Gastroesophageal sphincter (tissue), 4 donors: ENCODE measurements around the gene ASB14. TPM values are rescaled to one million over a fixed set of nuclear protein-coding genes. Genes with fewer than 3 reads are reported as not detected.

ENCODE experiments used
- ATAC-seq: fragments of 150-250 bp; one replicate; pipeline ENCODE4 v1.9.1; 2016; ENCODE audit warnings: mild to moderate bottlenecking, moderate library complexity
- H3K27ac ChIP-seq, 4 donors: fragments of 200-600 bp; sonication (generic) in 3 of 4; 1 replicate in 3 of 4; 2 replicates in 1 of 4; pipeline ENCODE4 v1.5.1; 2016 to 2019
- H3K27me3 ChIP-seq: fragments of 200-600 bp; sonication (generic); one replicate; pipeline ENCODE4 v1.5.1; 2019
- H3K36me3 ChIP-seq, 2 donors: fragments of 200-600 bp; sonication (generic); one replicate each; pipeline ENCODE4 v1.5.1; 2019; ENCODE audit warnings: control low read depth in 1 of 2
- H3K4me1 ChIP-seq, 3 donors: fragments of 200-600 bp; sonication (generic); 1 replicate in 2 of 3; 2 replicates in 1 of 3; pipeline ENCODE4 v1.5.1; 2016 to 2019; ENCODE audit warnings: control low read depth in 2 of 3
- H3K4me3 ChIP-seq, 2 donors: fragments of 200-600 bp; sonication (generic); one replicate each; pipeline ENCODE4 v1.5.1; 2019; ENCODE audit warnings: mild to moderate bottlenecking in 1 of 2, moderate library complexity in 1 of 2
- H3K9me3 ChIP-seq, 3 donors: fragments of 200-600 bp; sonication (generic); one replicate each; pipeline ENCODE4 v1.5.1; 2017 to 2019; ENCODE audit warnings: control low read depth in 2 of 3
- EP300 ChIP-seq: sonication (generic); formaldehyde crosslinking; IDR thresholded peaks from one replicate; pipeline ENCODE4 v1.6.1; 2017; ENCODE audit warnings: antibody characterized with exemption, mild to moderate bottlenecking
- POLR2A ChIP-seq, 2 donors: fragments of 450-650 bp; IDR thresholded peaks; one replicate each; pipeline ENCODE4 v1.6.1; 2017; ENCODE audit warnings: antibody characterized with exemption in 2 of 2, mild to moderate bottlenecking in 2 of 2, moderate library complexity in 1 of 2
- POLR2AphosphoS5 ChIP-seq: sonication (generic); formaldehyde crosslinking; IDR thresholded peaks from one replicate; pipeline ENCODE4 v1.6.1; 2017; ENCODE audit warnings: antibody characterized with exemption
- WGBS, 2 donors: methylation state at CpG; one replicate each; pipeline ENCODE4 v1.1.5; 2018; ENCODE audit warnings: low coverage in 1 of 2; 5-methylcytosine and 5-hydroxymethylcytosine counted together
- total RNA-seq, 4 donors: library from RNA; depleted of rRNA; stranded (reverse); fragments of >200 nt; gene quantifications; one replicate each; pipeline ENCODE4 v1.1.0, GENCODE V29; 2016
- TF ChIP-seq, protein P1 (sequence below), 4 experiments: fragments of 200-600 bp in 2 of 4; fragments of 450-650 bp in 2 of 4; sonication (generic) in 1 of 4; IDR thresholded peaks; one replicate each; pipeline ENCODE4 v1.5.1; 2017 to 2019; ENCODE audit warnings: antibody characterized with exemption in 4 of 4, mild to moderate bottlenecking in 2 of 4, moderate library complexity in 2 of 4

Gene ASB14
- total RNA-seq, 4 donors from 2014 or later: 0.16 TPM; not detected in 3

DNA sequence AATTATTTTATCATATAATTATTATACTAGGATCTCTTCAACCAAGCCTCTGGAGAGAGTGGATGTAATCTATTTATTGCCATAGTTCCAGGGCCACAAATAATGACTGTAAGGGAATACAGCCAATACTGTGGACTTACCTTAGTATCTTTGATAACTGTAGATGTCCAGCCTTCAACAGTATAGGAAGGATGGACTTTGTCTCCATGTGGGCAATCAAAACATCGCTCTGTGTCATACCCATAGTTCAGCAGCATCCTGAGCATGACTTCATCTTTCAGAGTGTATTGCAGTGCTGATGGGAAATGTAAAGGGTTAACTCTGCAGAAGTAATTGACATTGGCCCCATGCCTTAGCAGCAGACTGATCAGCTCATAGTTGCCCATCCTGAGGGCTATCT lies 14.2 kb downstream of the ASB14 start:
- Histone ChIP-seq H3K36me3 (peaks cover 0 to 27% of the 10 kb centered on the region in 2 donors), H3K4me3 (no peak overlapping the region), H3K4me1 (no peaks in the 10 kb centered on the region), H3K27ac (no peak overlapping the region), H3K27me3 (no peaks in the 10 kb centered on the region), H3K9me3 (no peaks in the 10 kb centered on the region)
- no peak for TF ChIP-seq POLR2A (IDR thresholded peaks at IDR 0.05)
- TF ChIP-seq POLR2AphosphoS5: no peak
- no peak for TF ChIP-seq EP300
- TF ChIP-seq, protein P1, sequence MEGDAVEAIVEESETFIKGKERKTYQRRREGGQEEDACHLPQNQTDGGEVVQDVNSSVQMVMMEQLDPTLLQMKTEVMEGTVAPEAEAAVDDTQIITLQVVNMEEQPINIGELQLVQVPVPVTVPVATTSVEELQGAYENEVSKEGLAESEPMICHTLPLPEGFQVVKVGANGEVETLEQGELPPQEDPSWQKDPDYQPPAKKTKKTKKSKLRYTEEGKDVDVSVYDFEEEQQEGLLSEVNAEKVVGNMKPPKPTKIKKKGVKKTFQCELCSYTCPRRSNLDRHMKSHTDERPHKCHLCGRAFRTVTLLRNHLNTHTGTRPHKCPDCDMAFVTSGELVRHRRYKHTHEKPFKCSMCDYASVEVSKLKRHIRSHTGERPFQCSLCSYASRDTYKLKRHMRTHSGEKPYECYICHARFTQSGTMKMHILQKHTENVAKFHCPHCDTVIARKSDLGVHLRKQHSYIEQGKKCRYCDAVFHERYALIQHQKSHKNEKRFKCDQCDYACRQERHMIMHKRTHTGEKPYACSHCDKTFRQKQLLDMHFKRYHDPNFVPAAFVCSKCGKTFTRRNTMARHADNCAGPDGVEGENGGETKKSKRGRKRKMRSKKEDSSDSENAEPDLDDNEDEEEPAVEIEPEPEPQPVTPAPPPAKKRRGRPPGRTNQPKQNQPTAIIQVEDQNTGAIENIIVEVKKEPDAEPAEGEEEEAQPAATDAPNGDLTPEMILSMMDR (IDR thresholded peaks at IDR 0.05): no peak
- WGBS, 2 donors: 93 to 100% methylated on average over 1 of the region's 1 CpG
- ATAC-seq: no peak

DNA sequence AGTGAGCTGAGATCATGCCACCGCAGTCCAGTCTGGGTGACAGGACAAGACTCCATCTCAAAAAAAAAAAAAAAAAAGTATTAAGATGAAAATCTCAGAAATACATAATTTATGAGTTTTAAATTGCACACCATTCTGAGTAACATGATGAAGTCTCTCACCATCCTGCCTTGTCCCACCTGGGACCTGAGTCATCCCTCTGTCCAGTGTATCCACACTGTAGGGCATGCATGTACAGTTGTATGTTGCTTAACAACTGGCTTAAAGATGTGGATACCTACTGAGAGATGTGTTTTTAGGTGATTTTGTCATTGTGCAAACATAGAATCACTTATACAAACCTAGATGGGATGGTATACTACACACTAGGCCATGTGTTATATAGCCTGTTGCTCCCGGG lies 17.1 kb downstream of the ASB14 start:
- TF ChIP-seq POLR2A (IDR thresholded peaks at IDR 0.05) (no peak), POLR2AphosphoS5 (no peak), EP300 (no peak)
- TF ChIP-seq, protein P1 (IDR thresholded peaks at IDR 0.05): no peak
- H3K4me1 ChIP-seq: no peaks in the 10 kb centered on the region

DNA sequence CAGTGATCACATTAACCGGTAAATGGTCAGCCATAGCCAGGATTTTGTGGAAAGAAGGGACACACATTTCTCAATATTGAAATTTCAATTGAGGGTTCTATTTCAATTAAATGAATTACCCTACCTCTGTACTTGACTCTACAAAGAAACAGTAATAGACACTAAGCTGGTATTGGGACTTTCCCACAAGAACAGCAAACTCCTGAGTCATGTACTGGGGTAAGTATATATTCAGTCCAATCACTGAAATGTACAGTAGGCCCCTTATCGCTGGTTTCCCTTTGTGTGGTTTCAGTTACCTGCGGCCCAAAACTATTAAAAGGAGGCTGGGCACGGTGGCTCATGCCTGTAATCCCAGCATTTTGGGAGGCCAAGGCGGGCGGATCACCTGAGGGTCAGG lies 17.6 kb downstream of the ASB14 start:
- Histone ChIP-seq H3K36me3 (peaks cover 3 to 54% of the 10 kb centered on the region in 2 donors), H3K27me3 (no peaks in the 10 kb centered on the region), H3K4me1 (no peaks in the 10 kb centered on the region), H3K27ac (no peak overlapping the region), H3K4me3 (no peak overlapping the region), H3K9me3 (no peaks in the 10 kb centered on the region)
- TF ChIP-seq EP300: no peak
- TF ChIP-seq, protein P1 (IDR thresholded peaks at IDR 0.05): no peak
- no peak for TF ChIP-seq POLR2A (IDR thresholded peaks at IDR 0.05)
- no peak for TF ChIP-seq POLR2AphosphoS5
- no peak for ATAC-seq
- WGBS, 2 donors: 93 to 100% methylated on average over 1 to 3 of the region's 6 CpGs

More for the DNA sequence above, 17.1 kb downstream of the ASB14 start:
- H3K9me3 ChIP-seq: no peaks in the 10 kb centered on the region
- H3K27ac ChIP-seq: no peak overlapping the region
- WGBS, 2 donors: 100% methylated on average over 2 of the region's 2 CpGs; no CpG with 5 or more reads in 1 of the 2 donors
- H3K36me3 ChIP-seq: peaks cover 3 to 48% of the 10 kb centered on the region in 2 donors
- no peak overlapping the region for H3K4me3 ChIP-seq
- no peak for ATAC-seq
- no peaks in the 10 kb centered on the region for H3K27me3 ChIP-seq

DNA sequence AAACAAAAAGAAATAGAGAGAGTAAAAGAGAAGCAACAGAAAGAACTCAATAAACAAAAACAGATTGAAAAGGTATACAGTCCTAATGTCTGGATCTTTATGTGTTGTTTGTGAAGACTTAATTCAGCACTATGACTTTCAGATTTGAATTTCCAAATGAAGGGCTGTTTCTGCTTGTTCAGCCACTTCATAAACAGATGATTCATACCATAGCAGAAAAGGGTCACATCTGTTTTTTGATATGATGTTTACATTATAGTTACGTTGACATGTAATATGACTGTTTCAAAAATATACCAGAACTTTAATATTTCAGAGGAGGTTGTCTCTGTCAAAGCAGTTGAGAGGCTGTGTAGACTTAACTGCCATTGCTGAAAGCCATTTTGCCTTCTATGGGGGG lies 24.1 kb downstream of the ASB14 start:
- no peak for ATAC-seq
- no peak for TF ChIP-seq POLR2A (IDR thresholded peaks at IDR 0.05)
- TF ChIP-seq, protein P1 (IDR thresholded peaks at IDR 0.05): no peak
- no peak for TF ChIP-seq POLR2AphosphoS5
- TF ChIP-seq EP300: no peak
- no peaks in the 10 kb centered on the region for H3K9me3 ChIP-seq
- peaks cover 3 to 93% of the 10 kb centered on the region in 2 donors for H3K36me3 ChIP-seq
- H3K4me3 ChIP-seq: no peak overlapping the region
- H3K27me3 ChIP-seq: no peaks in the 10 kb centered on the region
- H3K27ac ChIP-seq: no peak overlapping the region
- WGBS, 2 donors: 20 to 71% methylated on average over 1 of the region's 1 CpG
- no peaks in the 10 kb centered on the region for H3K4me1 ChIP-seq

DNA sequence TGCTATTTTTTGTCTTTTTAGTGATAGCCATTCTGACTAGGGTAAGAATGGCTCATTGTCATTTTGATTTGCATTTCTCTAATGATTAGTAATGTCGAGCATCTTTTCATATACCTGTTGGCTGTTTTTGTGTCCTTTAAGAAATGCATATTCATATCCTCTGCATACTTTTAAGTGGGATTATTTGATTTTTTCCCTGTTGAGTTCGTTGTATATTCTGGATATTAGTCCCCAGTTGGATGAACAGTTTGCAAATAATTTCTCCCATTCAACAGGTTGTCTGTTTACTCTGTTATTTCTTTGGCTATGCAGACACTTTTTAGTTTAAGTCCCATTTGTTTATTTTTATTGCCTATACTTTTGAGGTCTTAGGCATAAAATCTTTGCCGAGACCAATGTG lies 30.6 kb downstream of the ASB14 start:
- Histone ChIP-seq H3K4me3 (no peak overlapping the region), H3K27ac (no peak overlapping the region), H3K4me1 (no peaks in the 10 kb centered on the region), H3K27me3 (no peaks in the 10 kb centered on the region), H3K36me3 (peaks cover 0 to 98% of the 10 kb centered on the region in 2 donors), H3K9me3 (no peaks in the 10 kb centered on the region)
- 86 to 96% methylated on average over 2 to 3 of the region's 3 CpGs for WGBS, 2 donors
- no peak for ATAC-seq
- TF ChIP-seq POLR2AphosphoS5 (no peak), EP300 (no peak), POLR2A (IDR thresholded peaks at IDR 0.05) (no peak)
- TF ChIP-seq, protein P1 (IDR thresholded peaks at IDR 0.05): no peak
